HepG2 (cell line): ENCODE measurements around the gene CACNA1G. TPM values are rescaled to one million over a fixed set of nuclear protein-coding genes. Genes with fewer than 3 reads are reported as not detected.

Experiments used
- KDM3A ChIP-seq: IDR thresholded peaks from 2 replicates; pipeline ENCODE4 v1.6.1; 2018; ENCODE audit warnings: low read depth, missing compliant biosample characterization
- KLF13 ChIP-seq: sonication (generic); formaldehyde crosslinking; IDR thresholded peaks from 2 replicates; pipeline ENCODE4 v1.4.0; 2020; ENCODE audit warnings: mild to moderate bottlenecking, missing genetic modification reagents
- MAZ ChIP-seq, 2 experiments: sonication (generic) in 1 of 2; formaldehyde crosslinking in 1 of 2; IDR thresholded peaks; 2 replicates each; pipeline versions ENCODE4 v1.5.0 to v1.6.1; 2012 to 2020; ENCODE audit warnings: low read depth in 2 of 2, mild to moderate bottlenecking in 2 of 2, borderline replicate concordance in 1 of 2, improper control_type of control experiment in 1 of 2, low read length in 1 of 2, missing genetic modification reagents in 1 of 2, moderate library complexity in 1 of 2
- POLR2AphosphoS2 ChIP-seq: IDR thresholded peaks from 2 replicates; pipeline ENCODE4 v1.6.1; 2011; ENCODE audit warnings: low read depth, low read length, improper control_type of control experiment
- REPIN1 ChIP-seq: sonication (generic); formaldehyde crosslinking; IDR thresholded peaks from 2 replicates; pipeline ENCODE4 v1.8.0; 2022; ENCODE audit warnings: missing genetic modification reagents, low read depth, mild to moderate bottlenecking, borderline replicate concordance
- SOX5 ChIP-seq: IDR thresholded peaks from 2 replicates; pipeline ENCODE4 v1.6.1; 2016; ENCODE audit warnings: borderline replicate concordance
- ZBTB7A ChIP-seq: sonication (generic); formaldehyde crosslinking; IDR thresholded peaks from 2 replicates; pipeline ENCODE4 v1.8.0; 2022; ENCODE audit warnings: mild to moderate bottlenecking, missing genetic modification reagents
- ZNF768 ChIP-seq: sonication (generic); formaldehyde crosslinking; IDR thresholded peaks from 2 replicates; pipeline ENCODE4 v1.4.0; 2020; ENCODE audit warnings: missing genetic modification reagents
- ZNF883 ChIP-seq: sonication (generic); formaldehyde crosslinking; IDR thresholded peaks from 2 replicates; pipeline ENCODE4 v1.5.1; 2020; ENCODE audit warnings: mild to moderate bottlenecking, missing genetic modification reagents; ENCODE audit errors: not compliant biosample characterization
- polyA plus RNA-seq, 8 experiments: library from polyadenylated mRNA; depleted of rRNA in 3 of 8; stranded (reverse) in 7 of 8; unstranded in 1 of 8; fragments of >200 nt; fragmentation: Illumina TruSeq in 4 of 8; extraction: Trizol in 4 of 8; gene quantifications; 2 replicates each; pipeline versions ENCODE4 v1.2.1 to v1.2.3, GENCODE V29; 2011 to 2016; ENCODE audit warnings: low read depth in 4 of 8, missing spikeins in 1 of 8, mixed read lengths in 1 of 8; ENCODE audit not compliant: insufficient read depth in 1 of 8
- total RNA-seq, 5 experiments: library from RNA; depleted of rRNA; stranded (reverse); fragments of >200 nt; fragmentation: Illumina TruSeq; extraction: Trizol; gene quantifications; 2 replicates each; pipeline ENCODE4 v1.2.3, GENCODE V29; 2016; ENCODE audit warnings: low read depth in 1 of 5
- TF ChIP-seq, protein P1 (sequence below): sonication (generic); formaldehyde crosslinking; IDR thresholded peaks from 2 replicates; pipeline ENCODE4 v1.5.1; 2020; ENCODE audit warnings: missing genetic modification reagents, mild to moderate bottlenecking, borderline replicate concordance
- TF ChIP-seq, protein P2 (sequence below): IDR thresholded peaks from 2 replicates; pipeline ENCODE4 v1.6.1; 2016; ENCODE audit warnings: low read depth, borderline replicate concordance
- TF ChIP-seq, protein P3 (sequence below): sonication (generic); formaldehyde crosslinking; conservative IDR thresholded peaks from 2 replicates; pipeline ENCODE4 v1.8.0; 2022; ENCODE audit warnings: missing genetic modification reagents
- TF ChIP-seq, protein P4 (sequence below): sonication (generic); formaldehyde crosslinking; IDR thresholded peaks from 2 replicates; pipeline ENCODE4 v1.5.0; 2020; ENCODE audit warnings: missing genetic modification reagents
- TF ChIP-seq, protein P5 (sequence below): IDR thresholded peaks from 2 replicates; pipeline ENCODE4 v1.6.1; 2016; ENCODE audit warnings: missing genetic modification reagents, missing compliant biosample characterization
- TF ChIP-seq, protein P6 (sequence below): sonication (generic); formaldehyde crosslinking; IDR thresholded peaks from 2 replicates; pipeline ENCODE4 v1.8.1; 2023; ENCODE audit warnings: mild to moderate bottlenecking, inconsistent platforms, moderate library complexity, missing genetic modification reagents, borderline replicate concordance
- TF ChIP-seq, protein P7 (sequence below): IDR thresholded peaks from 2 replicates; pipeline ENCODE4 v1.6.1; 2016
- TF ChIP-seq, protein P8 (sequence below): sonication (generic); formaldehyde crosslinking; IDR thresholded peaks from 2 replicates; pipeline ENCODE4 v1.5.0; 2020; ENCODE audit warnings: mild to moderate bottlenecking, missing genetic modification reagents

Gene CACNA1G
- total and polyA plus RNA-seq, 2 of the 13 experiments (the other 11 are each of a cell fraction or from before 2014, with no cell fraction given) = 0.02 TPM; not detected in 1

DNA sequence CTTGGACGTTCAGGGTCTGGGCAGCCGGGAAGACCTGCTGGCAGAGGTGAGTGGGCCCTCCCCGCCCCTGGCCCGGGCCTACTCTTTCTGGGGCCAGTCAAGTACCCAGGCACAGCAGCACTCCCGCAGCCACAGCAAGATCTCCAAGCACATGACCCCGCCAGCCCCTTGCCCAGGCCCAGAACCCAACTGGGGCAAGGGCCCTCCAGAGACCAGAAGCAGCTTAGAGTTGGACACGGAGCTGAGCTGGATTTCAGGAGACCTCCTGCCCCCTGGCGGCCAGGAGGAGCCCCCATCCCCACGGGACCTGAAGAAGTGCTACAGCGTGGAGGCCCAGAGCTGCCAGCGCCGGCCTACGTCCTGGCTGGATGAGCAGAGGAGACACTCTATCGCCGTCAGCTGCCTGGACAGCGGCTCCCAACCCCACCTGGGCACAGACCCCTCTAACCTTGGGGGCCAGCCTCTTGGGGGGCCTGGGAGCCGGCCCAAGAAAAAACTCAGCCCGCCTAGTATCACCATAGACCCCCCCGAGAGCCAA lies 65.6 kb downstream of the CACNA1G start (continued):
- peak; percentile 34 for TF ChIP-seq ZNF883 (CRISPR knock-in tag)
- TF ChIP-seq SOX5 (CRISPR knock-in tag) = peak; percentile 33
- TF ChIP-seq REPIN1 = peak; percentile 79; the same call in 1 of the 2 replicates
- TF ChIP-seq, protein P1, sequence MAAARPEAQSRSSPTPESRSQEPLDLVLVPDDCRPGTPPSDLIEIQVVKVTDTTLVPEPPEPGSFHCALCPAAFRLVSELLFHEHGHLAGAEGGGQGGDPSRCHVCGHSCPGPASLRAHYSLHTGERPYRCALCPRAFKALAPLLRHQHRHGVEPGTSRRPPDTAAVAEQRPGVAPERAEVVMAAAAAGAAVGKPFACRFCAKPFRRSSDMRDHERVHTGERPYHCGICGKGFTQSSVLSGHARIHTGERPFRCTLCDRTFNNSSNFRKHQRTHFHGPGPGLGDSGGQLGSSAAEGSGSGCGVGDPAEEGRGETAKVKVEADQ = 0 out of 2 replicates have a peak, but pooled peaks have one; percentile 78
- TF ChIP-seq, protein P2, sequence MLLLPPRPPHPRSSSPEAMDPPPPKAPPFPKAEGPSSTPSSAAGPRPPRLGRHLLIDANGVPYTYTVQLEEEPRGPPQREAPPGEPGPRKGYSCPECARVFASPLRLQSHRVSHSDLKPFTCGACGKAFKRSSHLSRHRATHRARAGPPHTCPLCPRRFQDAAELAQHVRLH (CRISPR knock-in tag) = peak; percentile 71; the same call in 1 of the 2 replicates
- TF ChIP-seq MAZ (IDR thresholded peaks at IDR 0.05; ENCODE audit: borderline replicate concordance, low read depth, low read length) = peak; percentile 53; the same call in 1 of the 2 replicates
- TF ChIP-seq MAZ (CRISPR knock-in tag; IDR thresholded peaks at IDR 0.05; ENCODE audit: low read depth) = no peak; the same call in 1 of the 2 replicates
- TF ChIP-seq, protein P3, sequence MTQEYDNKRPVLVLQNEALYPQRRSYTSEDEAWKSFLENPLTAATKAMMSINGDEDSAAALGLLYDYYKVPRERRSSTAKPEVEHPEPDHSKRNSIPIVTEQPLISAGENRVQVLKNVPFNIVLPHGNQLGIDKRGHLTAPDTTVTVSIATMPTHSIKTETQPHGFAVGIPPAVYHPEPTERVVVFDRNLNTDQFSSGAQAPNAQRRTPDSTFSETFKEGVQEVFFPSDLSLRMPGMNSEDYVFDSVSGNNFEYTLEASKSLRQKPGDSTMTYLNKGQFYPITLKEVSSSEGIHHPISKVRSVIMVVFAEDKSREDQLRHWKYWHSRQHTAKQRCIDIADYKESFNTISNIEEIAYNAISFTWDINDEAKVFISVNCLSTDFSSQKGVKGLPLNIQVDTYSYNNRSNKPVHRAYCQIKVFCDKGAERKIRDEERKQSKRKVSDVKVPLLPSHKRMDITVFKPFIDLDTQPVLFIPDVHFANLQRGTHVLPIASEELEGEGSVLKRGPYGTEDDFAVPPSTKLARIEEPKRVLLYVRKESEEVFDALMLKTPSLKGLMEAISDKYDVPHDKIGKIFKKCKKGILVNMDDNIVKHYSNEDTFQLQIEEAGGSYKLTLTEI = no peak
- TF ChIP-seq, protein P4, sequence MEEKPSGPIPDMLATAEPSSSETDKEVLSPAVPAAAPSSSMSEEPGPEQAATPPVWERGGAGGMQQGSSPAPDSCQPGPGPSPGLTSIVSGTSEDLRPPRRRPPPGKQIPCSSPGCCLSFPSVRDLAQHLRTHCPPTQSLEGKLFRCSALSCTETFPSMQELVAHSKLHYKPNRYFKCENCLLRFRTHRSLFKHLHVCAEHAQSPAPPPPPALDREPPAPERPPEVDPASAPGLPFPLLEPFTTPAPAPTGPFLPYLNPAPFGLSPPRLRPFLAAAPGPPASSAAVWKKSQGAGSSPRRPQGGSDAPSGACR (CRISPR knock-in tag) = no peak
- TF ChIP-seq, protein P5, sequence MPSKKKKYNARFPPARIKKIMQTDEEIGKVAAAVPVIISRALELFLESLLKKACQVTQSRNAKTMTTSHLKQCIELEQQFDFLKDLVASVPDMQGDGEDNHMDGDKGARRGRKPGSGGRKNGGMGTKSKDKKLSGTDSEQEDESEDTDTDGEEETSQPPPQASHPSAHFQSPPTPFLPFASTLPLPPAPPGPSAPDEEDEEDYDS = peak; percentile 43
- TF ChIP-seq KDM3A (CRISPR knock-in tag) = peak; percentile 68; the same call in 1 of the 2 replicates
- no peak for TF ChIP-seq POLR2AphosphoS2
- 0 out of 2 replicates have a peak, but pooled peaks have one; percentile 22 for TF ChIP-seq KLF13 (CRISPR knock-in tag)
- TF ChIP-seq, protein P6, sequence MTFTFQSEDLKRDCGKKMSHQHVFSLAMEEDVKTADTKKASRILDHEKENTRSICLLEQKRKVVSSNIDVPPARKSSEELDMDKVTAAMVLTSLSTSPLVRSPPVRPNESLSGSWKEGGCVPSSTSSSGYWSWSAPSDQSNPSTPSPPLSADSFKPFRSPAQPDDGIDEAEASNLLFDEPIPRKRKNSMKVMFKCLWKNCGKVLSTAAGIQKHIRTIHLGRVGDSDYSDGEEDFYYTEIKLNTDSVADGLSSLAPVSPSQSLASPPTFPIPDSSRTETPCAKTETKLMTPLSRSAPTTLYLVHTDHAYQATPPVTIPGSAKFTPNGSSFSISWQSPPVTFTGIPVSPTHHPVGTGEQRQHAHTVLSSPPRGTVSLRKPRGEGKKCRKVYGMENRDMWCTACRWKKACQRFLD (CRISPR knock-in tag) = 0 out of 2 replicates have a peak, but pooled peaks have one; percentile 62
- TF ChIP-seq ZBTB7A (CRISPR knock-in tag) = no peak
- TF ChIP-seq ZNF768 (CRISPR knock-in tag) = peak; percentile 79; the same call in 1 of the 2 replicates
- TF ChIP-seq, protein P7, sequence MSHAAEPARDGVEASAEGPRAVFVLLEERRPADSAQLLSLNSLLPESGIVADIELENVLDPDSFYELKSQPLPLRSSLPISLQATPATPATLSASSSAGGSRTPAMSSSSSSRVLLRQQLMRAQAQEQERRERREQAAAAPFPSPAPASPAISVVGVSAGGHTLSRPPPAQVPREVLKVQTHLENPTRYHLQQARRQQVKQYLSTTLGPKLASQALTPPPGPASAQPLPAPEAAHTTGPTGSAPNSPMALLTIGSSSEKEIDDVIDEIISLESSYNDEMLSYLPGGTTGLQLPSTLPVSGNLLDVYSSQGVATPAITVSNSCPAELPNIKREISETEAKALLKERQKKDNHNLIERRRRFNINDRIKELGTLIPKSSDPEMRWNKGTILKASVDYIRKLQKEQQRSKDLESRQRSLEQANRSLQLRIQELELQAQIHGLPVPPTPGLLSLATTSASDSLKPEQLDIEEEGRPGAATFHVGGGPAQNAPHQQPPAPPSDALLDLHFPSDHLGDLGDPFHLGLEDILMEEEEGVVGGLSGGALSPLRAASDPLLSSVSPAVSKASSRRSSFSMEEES (CRISPR knock-in tag) = peak; percentile 16; the same call in 1 of the 2 replicates
- TF ChIP-seq, protein P8, sequence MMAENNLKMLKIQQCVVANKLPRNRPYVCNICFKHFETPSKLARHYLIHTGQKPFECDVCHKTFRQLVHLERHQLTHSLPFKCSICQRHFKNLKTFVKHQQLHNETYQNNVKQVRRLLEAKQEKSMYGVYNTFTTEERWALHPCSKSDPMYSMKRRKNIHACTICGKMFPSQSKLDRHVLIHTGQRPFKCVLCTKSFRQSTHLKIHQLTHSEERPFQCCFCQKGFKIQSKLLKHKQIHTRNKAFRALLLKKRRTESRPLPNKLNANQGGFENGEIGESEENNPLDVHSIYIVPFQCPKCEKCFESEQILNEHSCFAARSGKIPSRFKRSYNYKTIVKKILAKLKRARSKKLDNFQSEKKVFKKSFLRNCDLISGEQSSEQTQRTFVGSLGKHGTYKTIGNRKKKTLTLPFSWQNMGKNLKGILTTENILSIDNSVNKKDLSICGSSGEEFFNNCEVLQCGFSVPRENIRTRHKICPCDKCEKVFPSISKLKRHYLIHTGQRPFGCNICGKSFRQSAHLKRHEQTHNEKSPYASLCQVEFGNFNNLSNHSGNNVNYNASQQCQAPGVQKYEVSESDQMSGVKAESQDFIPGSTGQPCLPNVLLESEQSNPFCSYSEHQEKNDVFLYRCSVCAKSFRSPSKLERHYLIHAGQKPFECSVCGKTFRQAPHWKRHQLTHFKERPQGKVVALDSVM (CRISPR knock-in tag) = peak; percentile 58; the same call in 1 of the 2 replicates
